ENCODE measurements around the gene CTNNAL1.

The CTNNAL1 gene

GRCh38 chr9:109047259-109047658, 34.0 kb upstream of the CTNNAL1 start:
- no peaks in the 10 kb centered on the region for H3K79me2 ChIP-seq (ENCODE audit: control insufficient read depth, insufficient read depth, low read length, poor library complexity)
- H3K23ac ChIP-seq (ENCODE audit: low read length), result no peak overlapping the region
- no peaks in the 10 kb centered on the region for H3K79me1 ChIP-seq (ENCODE audit: low read length)
- no peak overlapping the region for H4K91ac ChIP-seq (ENCODE audit: low read depth, low read length)
- H3K14ac ChIP-seq (ENCODE audit: low read length), result no peak overlapping the region
- no peak overlapping the region for H3K4me3 ChIP-seq (ENCODE audit: low read depth, low read length)
- no peaks in the 10 kb centered on the region for H3K27me3 ChIP-seq (ENCODE audit: insufficient read depth, low read length)
- H3K18ac ChIP-seq (ENCODE audit: low read length), result no peak overlapping the region
- no peak for DNase-seq
- no peak overlapping the region for H3K27ac ChIP-seq (ENCODE audit: low read depth, low read length)
- H2BK12ac ChIP-seq (ENCODE audit: low read length), result no peak overlapping the region
- no CpG with 5 or more reads among the region's 2 CpGs for WGBS (ENCODE audit: extremely low coverage, insufficient coverage, insufficient read length)
- no peak overlapping the region for H2BK5ac ChIP-seq (ENCODE audit: low read depth, low read length, poor library complexity)
- no peak overlapping the region for H3K9ac ChIP-seq (ENCODE audit: low read length)
- no peak overlapping the region for H2AFZ ChIP-seq (ENCODE audit: insufficient read depth, low read length, poor library complexity)
- no peak overlapping the region for H3K4me2 ChIP-seq (ENCODE audit: low read length)
- no peak overlapping the region for H2BK120ac ChIP-seq (ENCODE audit: insufficient read depth, low read length, poor library complexity)
- no peak overlapping the region for H4K12ac ChIP-seq (ENCODE audit: low read depth, low read length)
- H4K8ac ChIP-seq (ENCODE audit: low read depth, low read length), result no peak overlapping the region
- no peak overlapping the region for H2AK5ac ChIP-seq (ENCODE audit: low read length)
- no peaks in the 10 kb centered on the region for H3K4me1 ChIP-seq (ENCODE audit: control insufficient read depth in 1 of 2, insufficient read depth in 2 of 2, low read length in 2 of 2)
- no peaks in the 10 kb centered on the region for H3K9me3 ChIP-seq (ENCODE audit: insufficient read depth, low read depth, low read length)
- no peak overlapping the region for H3K4ac ChIP-seq (ENCODE audit: low read depth, low read length)
- H3K36me3 ChIP-seq (ENCODE audit: control insufficient read depth in 1 of 2, insufficient read depth in 2 of 2, low read length in 2 of 2), result peaks cover 23 to 30% of the 10 kb centered on the region in 2 experiments

DNA sequence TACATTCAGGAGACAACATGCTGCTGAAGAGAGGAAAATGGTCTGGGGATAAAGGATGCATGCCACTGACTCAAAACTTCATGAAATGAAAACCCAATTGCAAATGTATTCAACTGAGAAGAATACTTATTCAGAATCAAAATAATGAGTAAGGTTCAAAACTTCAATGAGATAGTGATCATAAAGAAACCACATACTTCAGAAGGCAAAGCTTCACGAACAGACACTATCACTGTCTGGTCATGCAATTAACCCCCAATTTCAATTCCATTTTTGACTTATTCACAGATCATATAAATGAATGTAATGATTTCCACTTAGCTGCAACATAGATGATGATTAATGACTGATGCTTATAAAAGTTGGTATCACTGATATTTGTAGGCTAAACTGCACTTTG, 33.0 kb upstream of the CTNNAL1 start:
- DNase-seq, result no peak
- WGBS (ENCODE audit: extremely low coverage, insufficient coverage, insufficient read length), result no CpG with 5 or more reads among the region's 1 CpG
- Histone ChIP-seq H2BK120ac (ENCODE audit: insufficient read depth, low read length, poor library complexity) (no peak overlapping the region), H3K4me3 (ENCODE audit: low read depth, low read length) (no peak overlapping the region), H4K8ac (ENCODE audit: low read depth, low read length) (no peak overlapping the region), H2BK5ac (ENCODE audit: low read depth, low read length, poor library complexity) (no peak overlapping the region), H3K27me3 (ENCODE audit: insufficient read depth, low read length) (no peaks in the 10 kb centered on the region), H2BK12ac (ENCODE audit: low read length) (no peak overlapping the region), H3K4ac (ENCODE audit: low read depth, low read length) (no peak overlapping the region), H3K23ac (ENCODE audit: low read length) (no peak overlapping the region), H2AFZ (ENCODE audit: insufficient read depth, low read length, poor library complexity) (no peak overlapping the region), H4K91ac (ENCODE audit: low read depth, low read length) (no peak overlapping the region), H3K9ac (ENCODE audit: low read length) (no peak overlapping the region), H3K79me1 (ENCODE audit: low read length) (no peaks in the 10 kb centered on the region), H3K18ac (ENCODE audit: low read length) (no peak overlapping the region), H3K14ac (ENCODE audit: low read length) (no peak overlapping the region), H4K12ac (ENCODE audit: low read depth, low read length) (no peak overlapping the region), H3K4me1 (ENCODE audit: control insufficient read depth in 1 of 2, insufficient read depth in 2 of 2, low read length in 2 of 2) (no peaks in the 10 kb centered on the region), H3K4me2 (ENCODE audit: low read length) (no peak overlapping the region), H3K27ac (ENCODE audit: low read depth, low read length) (no peak overlapping the region), H3K79me2 (ENCODE audit: control insufficient read depth, insufficient read depth, low read length, poor library complexity) (no peaks in the 10 kb centered on the region), H2AK5ac (ENCODE audit: low read length) (no peak overlapping the region), H3K36me3 (ENCODE audit: control insufficient read depth in 1 of 2, insufficient read depth in 2 of 2, low read length in 2 of 2) (peaks cover 24 to 30% of the 10 kb centered on the region in 2 experiments), H3K9me3 (ENCODE audit: insufficient read depth, low read depth, low read length) (no peaks in the 10 kb centered on the region)

GRCh38 chr9:109043578-109043977, 30.3 kb upstream of the CTNNAL1 start:
- Histone ChIP-seq H3K9ac (ENCODE audit: low read length) (no peak overlapping the region), H3K4ac (ENCODE audit: low read depth, low read length) (no peak overlapping the region), H3K36me3 (ENCODE audit: control insufficient read depth in 1 of 2, insufficient read depth in 2 of 2, low read length in 2 of 2) (peaks cover 8 to 15% of the 10 kb centered on the region in 2 experiments), H2AK5ac (ENCODE audit: low read length) (no peak overlapping the region), H3K27ac (ENCODE audit: low read depth, low read length) (no peak overlapping the region), H2BK5ac (ENCODE audit: low read depth, low read length, poor library complexity) (no peak overlapping the region), H3K79me1 (ENCODE audit: low read length) (no peaks in the 10 kb centered on the region), H3K9me3 (ENCODE audit: insufficient read depth, low read depth, low read length) (no peaks in the 10 kb centered on the region), H2BK120ac (ENCODE audit: insufficient read depth, low read length, poor library complexity) (no peak overlapping the region), H4K91ac (ENCODE audit: low read depth, low read length) (no peak overlapping the region), H4K8ac (ENCODE audit: low read depth, low read length) (no peak overlapping the region), H2AFZ (ENCODE audit: insufficient read depth, low read length, poor library complexity) (no peak overlapping the region), H3K4me1 (ENCODE audit: control insufficient read depth in 1 of 2, insufficient read depth in 2 of 2, low read length in 2 of 2) (no peaks in the 10 kb centered on the region), H3K23ac (ENCODE audit: low read length) (no peak overlapping the region), H2BK12ac (ENCODE audit: low read length) (no peak overlapping the region), H4K12ac (ENCODE audit: low read depth, low read length) (no peak overlapping the region), H3K14ac (ENCODE audit: low read length) (no peak overlapping the region), H3K4me2 (ENCODE audit: low read length) (no peak overlapping the region), H3K4me3 (ENCODE audit: low read depth, low read length) (no peak overlapping the region), H3K18ac (ENCODE audit: low read length) (no peak overlapping the region), H3K79me2 (ENCODE audit: control insufficient read depth, insufficient read depth, low read length, poor library complexity) (no peaks in the 10 kb centered on the region), H3K27me3 (ENCODE audit: insufficient read depth, low read length) (no peaks in the 10 kb centered on the region)
- no CpG with 5 or more reads among the region's 4 CpGs for WGBS (ENCODE audit: extremely low coverage, insufficient coverage, insufficient read length)
- DNase-seq, result no peak

DNA sequence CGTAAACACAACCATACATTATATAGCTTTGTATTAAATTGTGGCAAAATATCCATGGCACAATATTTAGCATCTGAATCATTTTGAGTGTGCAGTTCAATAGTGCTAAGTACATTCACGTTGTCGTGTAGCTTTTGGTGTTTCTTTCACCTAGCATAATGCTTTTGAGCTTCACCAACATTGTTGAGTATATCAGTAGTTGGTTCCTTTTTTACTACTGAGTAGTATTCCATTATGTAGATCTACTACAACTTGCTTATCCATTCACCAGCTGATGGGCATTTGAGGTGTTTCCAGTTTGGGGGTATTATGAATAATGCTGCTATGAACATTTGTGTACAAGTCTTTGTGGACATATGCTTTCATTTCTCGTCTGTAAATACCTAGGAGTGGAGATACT, 27.3 kb upstream of the CTNNAL1 start:
- WGBS (ENCODE audit: extremely low coverage, insufficient coverage, insufficient read length), result no CpG with 5 or more reads among the region's 4 CpGs
- H3K9me3 ChIP-seq (ENCODE audit: insufficient read depth, low read depth, low read length), result no peaks in the 10 kb centered on the region
- H3K9ac ChIP-seq (ENCODE audit: low read length), result no peak overlapping the region

More for the DNA sequence above, 27.3 kb upstream of the CTNNAL1 start:
- Histone ChIP-seq H3K14ac (ENCODE audit: low read length) (no peak overlapping the region), H2BK120ac (ENCODE audit: insufficient read depth, low read length, poor library complexity) (no peak overlapping the region), H2AFZ (ENCODE audit: insufficient read depth, low read length, poor library complexity) (no peak overlapping the region), H3K79me2 (ENCODE audit: control insufficient read depth, insufficient read depth, low read length, poor library complexity) (no peaks in the 10 kb centered on the region), H3K18ac (ENCODE audit: low read length) (no peak overlapping the region), H3K27ac (ENCODE audit: low read depth, low read length) (no peak overlapping the region), H3K4ac (ENCODE audit: low read depth, low read length) (no peak overlapping the region), H3K23ac (ENCODE audit: low read length) (no peak overlapping the region), H3K4me3 (ENCODE audit: low read depth, low read length) (no peak overlapping the region), H2BK5ac (ENCODE audit: low read depth, low read length, poor library complexity) (no peak overlapping the region), H3K27me3 (ENCODE audit: insufficient read depth, low read length) (no peaks in the 10 kb centered on the region), H3K36me3 (ENCODE audit: control insufficient read depth in 1 of 2, insufficient read depth in 2 of 2, low read length in 2 of 2) (peaks cover 9 to 11% of the 10 kb centered on the region in 2 experiments), H3K4me2 (ENCODE audit: low read length) (no peak overlapping the region), H2AK5ac (ENCODE audit: low read length) (no peak overlapping the region), H4K91ac (ENCODE audit: low read depth, low read length) (no peak overlapping the region), H3K79me1 (ENCODE audit: low read length) (no peaks in the 10 kb centered on the region), H3K4me1 (ENCODE audit: control insufficient read depth in 1 of 2, insufficient read depth in 2 of 2, low read length in 2 of 2) (no peaks in the 10 kb centered on the region), H2BK12ac (ENCODE audit: low read length) (no peak overlapping the region), H4K12ac (ENCODE audit: low read depth, low read length) (no peak overlapping the region), H4K8ac (ENCODE audit: low read depth, low read length) (no peak overlapping the region)
- no peak for DNase-seq
